NCI-H524 (cell line): ENCODE data around the gene KLC3.
A peak's percentile ranks its signal among the peaks of the same experiment; 100 is the strongest.
"Not testable (repeated sequence)": the region's sequence is repeated elsewhere in the genome, so short reads cannot be mapped to it uniquely, and the experiment has no call there.

Experiments
- DNase-seq, 2 experiments: peaks; one replicate each; lab custom pipeline; 2025; lab: John Stamatoyannopoulos, UW

The KLC3 gene

DNA sequence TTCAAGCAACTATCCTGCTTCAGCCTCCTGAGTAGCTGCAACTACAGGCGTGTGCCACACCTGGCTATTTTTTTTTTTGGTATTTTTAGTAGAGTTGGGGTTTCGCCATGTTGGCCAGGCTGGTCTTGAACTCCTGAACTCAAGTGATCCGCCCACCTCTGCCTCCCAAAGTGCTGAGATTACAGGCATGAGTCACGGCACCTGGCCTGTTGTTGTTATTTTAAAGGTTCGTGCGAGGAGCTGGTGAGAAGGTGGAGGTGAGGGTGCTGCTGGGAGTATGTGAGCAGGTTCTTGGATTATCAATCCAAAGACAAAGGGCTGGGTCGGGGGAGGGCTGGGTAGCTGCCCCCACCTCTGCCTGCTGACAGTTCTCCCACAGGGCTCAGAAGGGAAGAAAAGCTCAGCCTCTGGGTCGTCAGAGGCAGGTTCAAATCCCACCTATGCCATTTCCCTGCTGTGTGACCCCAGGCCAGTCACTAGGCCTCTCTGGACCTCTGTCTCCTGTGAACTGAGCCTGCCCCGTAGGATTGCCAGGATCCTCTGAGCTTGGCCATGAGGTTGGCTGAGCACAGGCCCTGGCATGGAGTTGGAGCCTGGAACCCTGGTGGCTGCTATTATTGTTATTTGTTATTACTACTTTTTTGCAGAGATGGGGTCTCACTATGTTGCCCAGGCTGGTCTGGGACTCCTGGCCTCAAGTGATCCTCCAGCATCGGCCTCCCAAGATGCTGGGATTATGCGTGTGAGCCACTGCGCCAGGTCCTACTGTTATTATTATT lies 19.4 kb upstream of the KLC3 start:
- DNase-seq = no peak

DNA sequence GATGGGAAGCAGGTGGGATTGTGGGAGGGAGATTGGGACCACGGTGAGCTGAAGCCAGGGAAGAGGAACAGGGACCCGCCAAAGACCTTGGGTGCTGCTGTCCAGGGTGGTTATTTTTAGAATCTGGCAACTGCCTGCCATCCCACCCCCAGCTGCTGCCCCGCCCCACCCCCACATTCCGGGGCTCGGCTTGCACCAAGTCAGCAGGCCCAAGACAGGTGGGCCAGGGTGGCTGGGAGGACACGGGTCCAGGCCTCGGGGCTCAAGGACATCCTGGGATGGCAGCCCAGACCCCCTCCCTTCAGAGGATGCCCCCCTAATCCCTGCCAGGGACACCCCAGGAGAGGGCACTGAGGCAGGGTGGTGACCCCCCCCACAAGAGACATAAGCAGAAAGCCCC lies 18.7 kb upstream of the KLC3 start:
- DNase-seq = no peak

DNA sequence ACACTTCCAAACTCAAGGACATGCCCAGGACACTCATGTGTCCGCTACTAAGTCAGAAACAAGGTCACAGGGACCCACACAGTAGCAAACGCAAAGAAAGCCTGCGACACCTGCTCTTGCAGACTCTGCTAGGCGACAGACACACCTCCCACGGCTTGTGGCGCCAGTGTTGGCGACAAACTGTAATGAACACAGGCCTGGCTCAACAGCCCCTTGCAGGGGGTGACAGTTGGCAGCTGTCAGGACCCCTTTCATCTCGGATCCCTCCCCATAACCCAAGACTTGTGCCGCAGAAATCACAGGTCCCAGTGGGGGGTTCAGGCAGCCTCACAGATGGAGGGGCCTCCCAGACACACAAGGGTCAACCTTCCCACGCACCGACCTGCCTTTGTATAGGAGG lies 18.2 kb upstream of the KLC3 start:
- peak; percentile 28 to 40 for DNase-seq

DNA sequence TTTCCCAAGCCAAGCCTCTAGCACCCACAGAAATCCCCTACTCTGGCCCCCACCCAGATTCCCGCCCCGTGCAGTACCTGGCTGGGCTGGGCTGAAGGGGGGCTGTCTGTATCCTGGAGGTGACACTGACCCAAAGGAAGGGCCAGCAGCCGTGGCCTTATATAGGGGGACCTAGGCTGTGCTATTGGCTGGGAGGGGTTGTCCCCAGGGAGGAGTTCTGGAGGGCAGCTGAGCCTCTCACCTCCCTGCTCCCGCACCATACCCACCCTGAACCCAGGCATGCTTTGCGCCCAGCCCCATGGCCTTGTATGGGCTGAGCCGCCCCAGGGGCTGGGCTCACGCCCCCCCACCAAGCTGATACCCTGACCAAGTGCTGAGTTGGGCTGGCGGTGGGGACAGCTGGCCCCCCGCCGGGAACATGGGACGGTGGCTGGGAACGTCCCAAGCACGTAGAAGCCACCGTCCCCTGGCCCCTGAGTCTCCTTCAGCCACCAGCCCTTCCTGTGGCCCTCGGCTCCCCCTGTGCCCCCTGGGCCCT lies 17.7 kb upstream of the KLC3 start, which contains the start of gene CKM:
Gene CKM (minus strand): TSS at position 132 of the 538 bp plus-strand sequence. CDS start 3,162 bp downstream, outside the sequence.
- DNase-seq = no peak

DNA sequence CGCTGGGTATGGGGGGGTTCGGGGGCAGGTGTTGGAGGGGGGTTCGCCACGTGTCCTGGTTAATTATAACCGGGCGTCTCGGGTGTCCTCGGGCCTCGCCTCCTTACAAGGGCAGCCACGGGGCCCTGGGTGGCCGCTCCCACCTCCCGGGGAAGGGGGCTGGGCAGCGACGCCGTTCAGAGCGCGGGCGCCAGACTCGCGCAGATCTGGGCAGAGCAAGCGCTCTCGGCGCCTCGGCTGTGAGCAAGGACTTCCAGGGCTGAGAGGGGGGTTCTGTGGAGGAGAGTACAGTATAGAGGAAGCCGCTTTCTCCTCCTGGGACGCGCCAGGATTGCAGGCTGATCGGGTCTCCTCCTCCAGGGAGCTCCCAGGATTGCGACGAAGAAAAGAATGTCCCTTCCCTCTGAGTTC lies 16.9 kb upstream of the KLC3 start:
- DNase-seq = no peak

DNA sequence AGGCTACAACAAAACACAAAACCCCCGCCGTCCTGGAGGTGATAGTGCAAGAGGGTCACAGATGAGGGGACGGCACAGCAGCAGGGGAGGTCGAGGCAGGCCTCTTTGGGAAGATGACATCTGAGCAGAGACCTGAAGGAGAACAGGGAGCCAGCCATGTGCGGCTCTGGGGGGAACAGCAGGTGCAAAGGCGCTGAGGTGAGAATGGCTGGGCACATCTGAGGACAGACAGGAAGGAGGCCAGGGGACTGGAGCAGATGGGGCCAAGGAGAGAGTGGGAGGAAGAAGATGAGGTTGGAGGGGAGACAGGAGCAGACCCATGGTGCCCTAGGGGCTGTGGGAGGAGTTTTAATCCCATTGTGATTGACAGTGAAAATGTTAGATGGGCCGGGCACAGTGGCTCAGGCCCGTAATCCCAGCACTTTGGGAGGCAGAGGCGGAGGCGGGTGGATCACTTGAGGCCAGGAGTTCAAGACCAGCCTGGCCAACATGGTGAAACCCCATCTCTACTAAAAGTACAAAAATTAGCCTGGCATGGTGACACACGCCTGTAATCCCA lies 16.1 kb upstream of the KLC3 start:
- no peak for DNase-seq

DNA sequence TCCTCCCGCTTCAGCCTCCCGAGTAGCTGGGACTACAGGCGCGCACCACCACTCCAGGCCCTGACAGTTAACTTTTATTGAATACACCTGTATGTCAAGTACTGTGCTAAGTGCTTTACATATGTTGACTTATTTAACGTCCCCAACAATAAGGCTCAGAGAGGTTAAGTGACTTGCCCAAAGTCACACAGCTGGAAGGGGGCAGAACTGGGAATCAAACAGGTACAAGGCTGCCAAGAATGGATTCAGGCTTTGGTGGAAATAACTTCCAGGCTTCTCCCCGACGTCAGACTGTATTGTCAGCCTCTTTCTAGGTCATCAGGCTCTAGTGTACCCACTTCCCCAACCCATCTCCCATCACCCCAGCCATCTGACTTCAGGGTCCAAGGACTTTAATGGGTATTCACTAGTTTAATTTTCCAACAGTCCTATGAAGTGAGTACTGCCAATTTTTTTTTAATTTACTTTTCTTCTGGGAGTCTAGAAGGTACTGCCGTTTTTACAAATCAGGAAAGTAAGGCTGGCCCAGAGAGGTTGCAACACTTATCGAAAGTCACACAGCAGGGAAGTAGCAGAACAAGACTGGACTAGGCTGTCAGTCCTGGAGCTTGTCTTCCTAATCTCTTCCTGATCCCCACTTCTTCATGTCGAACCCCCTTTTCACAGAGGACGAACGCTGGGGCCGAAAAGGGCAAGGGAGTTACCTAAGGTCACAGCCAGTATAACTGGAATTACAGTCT lies 13.0 kb upstream of the KLC3 start:
- no peak for DNase-seq

DNA sequence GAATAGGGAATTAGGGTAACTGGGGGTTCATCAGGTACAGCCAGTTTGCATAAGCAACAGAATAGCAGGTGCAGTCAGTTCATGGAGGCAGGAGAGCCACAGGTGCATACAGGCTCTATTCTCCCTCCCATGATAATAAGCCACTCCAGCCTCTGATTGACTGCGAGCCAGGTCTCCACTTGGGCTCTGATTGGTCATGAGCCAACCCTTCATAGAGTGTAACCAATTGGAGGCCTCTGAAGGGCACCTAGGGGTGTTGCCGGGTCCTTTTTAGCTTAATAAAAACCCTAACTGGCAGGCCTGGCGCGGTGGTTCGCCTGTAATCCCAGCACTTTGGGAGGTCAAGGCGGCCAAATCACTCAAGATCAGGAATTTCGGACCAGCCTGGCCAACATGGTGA lies 9.1 kb upstream of the KLC3 start:
- DNase-seq = peak in 1 of 2 experiments; percentile 24

DNA sequence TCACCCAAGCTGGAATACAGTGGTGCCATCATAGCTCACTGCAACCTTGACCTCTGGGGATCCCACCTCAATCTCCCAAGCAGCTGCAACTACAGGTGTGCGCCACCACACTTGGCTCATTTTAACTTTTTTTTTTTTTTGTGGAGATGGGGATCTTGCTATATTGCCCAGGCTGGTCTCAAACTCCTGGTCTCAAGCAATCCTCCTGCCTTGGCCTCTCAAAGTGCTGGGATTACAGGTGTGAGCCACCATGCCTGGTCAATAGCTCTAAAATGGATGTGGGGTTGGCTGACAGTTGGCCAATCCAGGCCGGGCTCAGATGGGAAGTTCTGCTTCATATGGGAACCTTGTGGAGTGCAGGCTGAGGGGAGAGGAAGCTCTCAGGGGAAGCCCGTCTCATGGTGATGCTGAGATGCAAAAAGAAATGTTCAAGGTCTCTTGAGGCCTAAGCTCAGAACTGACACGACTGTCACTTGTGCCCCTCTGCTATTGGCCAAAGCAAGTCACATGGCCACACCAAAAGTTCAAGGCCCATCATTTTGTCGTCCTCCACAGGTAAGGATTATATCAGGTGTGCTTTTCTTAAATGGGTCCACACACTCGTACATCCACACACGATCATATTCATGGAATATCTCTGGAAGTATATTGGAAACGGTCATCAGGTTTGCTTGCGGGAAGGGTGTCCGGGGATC lies 6.8 kb upstream of the KLC3 start:
- DNase-seq = no peak

DNA sequence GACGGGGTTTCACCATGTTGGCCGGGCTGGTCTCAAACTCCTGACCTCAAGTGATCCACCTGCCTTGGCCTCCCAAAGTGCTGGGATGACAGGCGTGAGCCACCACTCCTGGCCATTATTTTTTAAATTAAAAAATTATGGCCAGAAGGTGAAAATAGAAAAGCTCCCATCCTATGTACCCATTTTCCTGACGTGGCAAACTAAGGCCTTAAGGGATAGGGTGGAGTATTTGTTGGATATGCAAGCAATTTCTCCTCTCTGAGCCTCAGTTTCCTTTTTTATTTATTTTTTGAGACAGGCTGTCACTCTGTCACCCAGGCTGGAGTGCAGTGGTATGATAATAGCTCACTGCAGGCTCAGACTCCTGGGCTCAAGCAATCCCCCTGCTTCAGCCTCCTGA lies 5.7 kb upstream of the KLC3 start:
- not testable (repeated sequence) for DNase-seq

DNA sequence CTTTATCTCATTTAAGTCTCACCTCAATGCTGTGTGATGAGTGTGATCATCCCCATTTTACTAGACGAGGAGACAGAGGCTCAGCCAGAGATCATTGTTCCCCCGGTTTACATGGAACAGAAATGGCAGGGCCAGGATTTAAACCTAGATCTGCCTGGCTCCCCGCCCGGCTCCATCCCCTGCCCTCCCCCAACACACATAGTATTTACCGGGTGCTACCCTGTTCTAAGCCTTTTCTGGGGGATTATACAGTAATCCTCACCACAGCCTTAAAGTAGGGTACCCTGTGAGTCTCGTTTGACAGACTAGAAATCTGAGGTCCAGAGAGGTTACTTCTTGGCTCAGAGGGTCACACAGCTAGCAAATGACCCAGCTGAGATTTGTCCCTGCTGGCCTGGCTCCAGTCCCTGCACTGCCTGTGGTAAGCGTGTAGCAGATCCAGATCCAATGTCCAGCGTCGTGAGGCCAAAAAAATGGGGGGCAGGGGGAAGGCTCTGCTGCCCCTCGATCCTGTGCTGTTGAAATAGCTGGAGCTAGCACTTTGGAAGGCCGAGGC lies 3.8 kb upstream of the KLC3 start:
- no peak for DNase-seq

DNA sequence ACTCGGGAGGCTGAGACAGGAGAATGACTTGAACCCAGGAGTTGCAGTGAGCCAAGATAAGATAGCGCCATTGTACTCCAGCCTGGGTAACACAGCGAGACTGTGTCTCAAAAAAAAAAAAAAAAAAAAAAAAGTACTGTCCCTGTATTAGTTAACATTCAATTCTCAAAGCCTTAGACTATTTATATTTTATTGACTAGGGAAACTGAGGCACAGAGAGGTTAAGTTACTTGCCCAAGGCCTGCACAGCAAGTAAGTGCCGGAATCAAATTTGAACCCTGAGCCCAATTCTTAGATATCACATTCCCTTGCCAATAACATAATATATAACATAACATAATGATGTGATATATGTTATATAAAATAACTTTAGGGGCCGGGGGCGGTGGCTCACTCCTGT lies 921 bp upstream of the KLC3 start:
- DNase-seq = no peak

DNA sequence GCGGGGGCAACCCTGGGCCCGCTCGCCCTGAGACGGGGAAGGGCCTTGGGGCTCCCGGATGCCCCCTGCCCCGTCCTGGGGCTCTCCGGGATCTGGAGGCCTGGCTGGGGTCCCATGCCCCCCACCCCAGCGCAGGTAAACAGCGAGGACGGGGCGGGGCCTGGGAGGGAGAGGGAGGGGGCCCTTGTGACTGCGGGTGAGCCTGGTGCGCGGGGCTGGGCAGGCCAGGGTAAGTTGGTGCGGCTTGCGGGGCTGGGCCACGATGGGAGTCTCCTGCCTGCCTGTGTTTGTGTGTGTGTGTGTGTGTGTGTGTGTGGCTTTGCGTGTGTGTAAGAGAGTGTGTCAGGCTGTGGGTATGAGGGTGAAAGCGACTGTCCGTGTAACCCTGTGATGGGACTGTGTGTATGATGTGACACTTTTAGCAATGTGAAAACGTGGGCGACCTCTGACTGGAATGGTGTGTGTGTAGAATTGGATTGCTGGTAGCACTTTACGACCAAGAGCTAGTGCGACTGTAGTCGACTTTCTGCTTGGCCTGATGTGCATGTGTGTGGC lies 426 bp downstream of the KLC3 start:
- DNase-seq = no peak

DNA sequence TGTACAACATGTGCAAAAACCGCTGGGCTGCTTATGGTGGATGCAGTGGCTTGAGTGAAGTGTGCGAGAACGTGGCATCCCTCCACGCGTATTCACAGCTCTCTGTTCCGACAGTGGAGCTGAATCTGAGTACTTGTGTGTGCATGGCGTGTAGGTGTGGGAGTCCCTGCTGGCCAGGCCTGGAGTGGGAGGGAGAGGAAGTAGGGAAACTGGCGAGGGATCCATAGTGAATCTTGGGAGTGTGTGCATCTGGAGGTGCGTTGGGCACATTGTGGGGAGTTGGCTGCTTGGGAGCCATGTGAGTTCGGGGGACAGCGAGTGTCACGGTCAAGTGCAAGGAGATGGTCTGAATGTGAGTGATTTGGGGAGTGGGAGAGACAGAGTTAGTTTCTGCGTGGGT lies 2.4 kb downstream of the KLC3 start:
- no peak for DNase-seq

DNA sequence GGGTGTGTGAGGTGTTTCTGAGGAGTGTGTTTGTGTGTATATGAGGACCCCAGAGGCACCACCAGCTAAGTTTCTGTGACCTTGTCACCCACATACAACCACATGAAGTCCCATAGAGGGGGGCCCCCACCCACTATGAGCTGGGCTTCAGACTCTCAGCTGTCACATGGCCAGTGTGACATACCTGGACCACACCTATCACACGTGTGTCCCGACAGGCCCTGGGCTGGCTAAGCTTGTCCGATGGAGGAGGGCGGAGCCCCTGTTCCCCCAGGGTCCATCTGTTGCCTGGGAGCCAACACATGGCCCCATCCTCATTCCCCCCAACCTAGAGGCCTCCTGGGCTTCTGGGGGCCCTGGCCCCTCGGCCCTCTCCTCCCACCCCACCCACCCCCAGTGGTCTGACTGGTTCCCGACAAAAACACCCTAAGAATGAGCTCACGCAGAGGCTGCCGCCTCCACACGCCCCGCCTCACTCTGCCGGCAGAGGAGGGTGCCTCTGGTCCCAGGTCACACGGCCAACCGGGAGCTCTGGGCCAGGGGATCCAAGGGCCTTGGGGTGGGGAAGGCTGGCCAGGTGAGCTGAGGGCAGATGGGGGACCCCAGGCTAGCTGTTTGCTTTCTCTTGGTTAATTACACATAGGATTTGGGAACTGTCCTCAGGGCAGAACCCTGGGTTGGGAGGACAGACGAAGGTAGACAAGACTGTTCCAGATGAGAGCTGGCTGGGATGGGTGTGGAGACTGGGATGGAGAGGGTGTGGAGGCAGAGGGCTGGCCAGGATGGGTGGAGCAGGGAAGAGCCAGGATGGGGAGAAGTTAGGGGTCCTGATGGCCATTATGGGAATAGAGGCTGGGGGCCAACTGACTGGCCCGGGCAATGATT lies 4.3 kb downstream of the KLC3 start:
- no peak for DNase-seq

DNA sequence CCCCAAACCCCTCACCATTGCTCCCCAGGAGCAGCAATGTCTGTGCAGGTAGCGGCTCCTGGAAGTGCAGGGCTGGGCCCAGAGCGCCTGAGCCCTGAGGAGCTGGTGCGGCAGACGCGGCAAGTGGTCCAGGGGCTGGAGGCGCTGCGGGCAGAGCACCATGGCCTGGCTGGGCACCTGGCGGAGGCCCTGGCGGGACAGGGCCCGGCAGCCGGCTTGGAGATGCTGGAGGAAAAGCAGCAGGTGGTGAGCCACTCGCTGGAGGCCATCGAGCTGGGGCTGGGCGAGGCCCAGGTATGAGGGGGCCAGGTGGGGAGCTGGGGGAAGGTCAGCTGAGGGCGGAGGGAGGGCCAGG lies 4.9 kb downstream of the KLC3 start:
- no peak for DNase-seq

DNA sequence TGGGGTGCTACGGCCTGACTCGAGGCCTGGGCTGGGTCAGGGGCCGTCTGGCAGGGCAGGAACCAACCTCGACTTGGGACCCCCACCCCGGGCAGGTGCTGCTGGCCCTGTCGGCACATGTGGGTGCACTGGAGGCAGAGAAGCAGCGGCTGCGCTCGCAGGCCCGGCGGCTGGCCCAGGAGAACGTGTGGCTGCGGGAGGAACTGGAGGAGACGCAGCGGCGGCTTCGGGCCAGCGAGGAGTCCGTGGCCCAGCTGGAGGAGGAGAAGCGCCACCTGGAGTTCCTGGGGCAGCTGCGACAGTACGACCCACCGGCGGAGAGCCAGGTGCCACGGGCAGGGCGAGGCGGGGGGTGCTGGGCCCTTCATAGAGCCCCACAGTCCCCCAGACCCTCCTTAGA lies 5.9 kb downstream of the KLC3 start:
- DNase-seq = peak in 1 of 2 experiments; percentile 42

DNA sequence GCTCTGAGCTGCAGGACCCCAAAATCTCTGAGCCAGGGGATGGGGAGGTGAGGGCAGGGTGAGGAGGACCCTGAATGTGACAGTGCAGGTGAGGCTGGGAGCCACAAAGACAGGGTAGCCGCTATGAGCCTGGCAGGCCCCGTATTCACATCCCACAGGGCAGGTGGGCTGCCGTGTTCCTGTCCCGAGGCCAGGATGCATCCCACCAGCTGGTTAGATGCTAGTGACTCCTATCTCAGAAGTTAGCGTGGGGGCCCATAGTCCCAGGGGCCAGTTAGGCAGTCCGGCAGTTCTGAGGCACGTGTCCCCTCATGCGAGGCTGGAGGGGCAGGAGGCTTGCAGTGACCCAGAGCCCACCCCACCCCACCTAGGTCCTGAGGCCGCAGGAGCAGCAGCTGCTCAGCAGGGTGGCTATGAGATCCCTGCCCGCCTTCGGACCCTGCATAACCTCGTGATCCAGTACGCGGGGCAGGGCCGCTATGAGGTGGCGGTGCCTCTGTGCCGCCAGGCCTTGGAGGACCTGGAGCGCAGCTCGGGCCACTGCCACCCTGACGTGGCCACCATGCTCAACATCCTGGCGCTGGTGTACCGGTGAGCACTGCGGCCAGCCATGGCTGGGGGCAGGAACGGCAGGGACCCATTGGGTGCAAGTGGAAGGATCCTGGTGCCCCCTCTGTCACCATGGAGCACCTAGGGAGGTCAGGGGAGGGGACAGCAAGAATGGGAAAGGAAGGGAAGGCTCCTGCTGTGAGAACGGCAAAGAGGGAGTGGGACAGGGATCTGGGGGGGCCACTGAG lies 7.2 kb downstream of the KLC3 start:
- no peak for DNase-seq

DNA sequence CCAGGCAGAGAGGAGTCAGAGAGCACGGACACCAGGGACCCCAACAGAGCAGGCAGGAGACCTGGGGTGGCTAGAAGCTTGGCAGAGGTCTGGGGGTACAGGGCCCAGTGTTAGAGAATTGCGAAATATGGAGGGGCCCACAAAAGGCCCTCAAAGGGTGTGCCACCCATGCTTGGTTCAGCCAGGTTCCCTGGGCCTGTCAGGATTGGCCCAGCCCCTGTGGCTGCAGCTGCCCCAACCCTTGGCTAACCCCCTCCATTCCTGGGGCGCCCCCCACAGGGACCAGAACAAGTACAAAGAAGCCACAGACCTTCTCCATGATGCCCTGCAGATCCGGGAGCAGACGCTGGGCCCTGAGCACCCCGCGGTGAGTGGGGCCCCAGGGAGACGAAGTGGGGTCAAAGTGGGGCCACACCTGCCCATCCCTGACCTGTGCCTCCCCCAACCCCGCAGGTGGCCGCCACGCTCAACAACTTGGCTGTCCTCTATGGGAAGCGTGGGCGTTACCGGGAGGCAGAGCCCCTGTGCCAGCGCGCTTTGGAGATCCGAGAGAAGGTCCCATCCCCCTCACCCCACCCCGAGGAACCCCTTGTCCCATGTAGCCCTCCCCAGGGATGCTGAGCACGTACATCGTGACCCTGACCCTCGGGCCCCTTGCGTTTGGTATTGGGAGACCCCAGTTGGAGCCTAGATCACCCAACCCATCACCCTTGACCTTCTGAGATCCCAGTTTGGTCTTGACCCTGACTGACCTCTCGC lies 8.0 kb downstream of the KLC3 start:
- no peak for DNase-seq
